PC-3 (cell line): ENCODE measurements around the gene ANLN.

Experiments
- EZH2 ChIP-seq: fragments of 300-600 bp; sonication (generic); IDR thresholded peaks from one replicate; pipeline ENCODE4 v1.6.1; 2017; ENCODE audit warnings: antibody characterized with exemption, mild to moderate bottlenecking, low read length; ENCODE audit not compliant: unreplicated experiment
- EZH2phosphoT487 ChIP-seq: fragments of 300-600 bp; sonication (generic); IDR thresholded peaks from 2 replicates; pipeline ENCODE4 v1.6.1; 2018; ENCODE audit warnings: mild to moderate bottlenecking, antibody characterized with exemption, low read length, borderline replicate concordance
- TF ChIP-seq, protein P1 (sequence below): fragments of 300-600 bp; sonication (generic); conservative IDR thresholded peaks from 2 replicates; pipeline ENCODE4 v1.5.1; 2017; ENCODE audit warnings: antibody characterized with exemption, low read depth, mild to moderate bottlenecking, low read length

DNA sequence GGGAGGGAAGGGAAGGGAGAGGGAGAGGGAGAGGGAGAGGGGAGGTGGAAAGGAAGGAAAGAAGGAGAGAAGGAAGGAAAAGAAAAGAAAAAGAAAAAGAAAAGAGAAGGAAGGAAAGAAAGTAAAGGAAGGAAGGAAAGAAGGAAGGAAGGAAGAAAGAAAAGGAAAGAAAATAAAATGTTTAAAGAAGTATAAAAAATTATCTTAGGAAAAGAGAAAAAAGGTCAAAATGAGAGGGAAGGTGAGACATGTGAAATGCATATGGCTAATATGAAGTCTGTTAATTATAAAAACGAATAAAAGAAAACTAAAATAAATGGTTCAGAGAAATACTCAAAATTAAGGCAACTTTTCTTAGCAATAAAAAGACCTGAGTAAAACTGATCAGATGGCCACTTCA lies 46.1 kb upstream of the ANLN start:
- TF ChIP-seq, protein P1, sequence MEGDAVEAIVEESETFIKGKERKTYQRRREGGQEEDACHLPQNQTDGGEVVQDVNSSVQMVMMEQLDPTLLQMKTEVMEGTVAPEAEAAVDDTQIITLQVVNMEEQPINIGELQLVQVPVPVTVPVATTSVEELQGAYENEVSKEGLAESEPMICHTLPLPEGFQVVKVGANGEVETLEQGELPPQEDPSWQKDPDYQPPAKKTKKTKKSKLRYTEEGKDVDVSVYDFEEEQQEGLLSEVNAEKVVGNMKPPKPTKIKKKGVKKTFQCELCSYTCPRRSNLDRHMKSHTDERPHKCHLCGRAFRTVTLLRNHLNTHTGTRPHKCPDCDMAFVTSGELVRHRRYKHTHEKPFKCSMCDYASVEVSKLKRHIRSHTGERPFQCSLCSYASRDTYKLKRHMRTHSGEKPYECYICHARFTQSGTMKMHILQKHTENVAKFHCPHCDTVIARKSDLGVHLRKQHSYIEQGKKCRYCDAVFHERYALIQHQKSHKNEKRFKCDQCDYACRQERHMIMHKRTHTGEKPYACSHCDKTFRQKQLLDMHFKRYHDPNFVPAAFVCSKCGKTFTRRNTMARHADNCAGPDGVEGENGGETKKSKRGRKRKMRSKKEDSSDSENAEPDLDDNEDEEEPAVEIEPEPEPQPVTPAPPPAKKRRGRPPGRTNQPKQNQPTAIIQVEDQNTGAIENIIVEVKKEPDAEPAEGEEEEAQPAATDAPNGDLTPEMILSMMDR = no peak
- no peak for TF ChIP-seq EZH2phosphoT487
- TF ChIP-seq EZH2 = no peak
